Islet precursor cell (in vitro differentiated cells): ENCODE results near the gene ZNF616.
A peak's percentile ranks its signal among the peaks of the same experiment; 100 is the strongest.

ENCODE experiments used
- DNase-seq: peaks from one replicate; pipeline ENCODE4 v3.0.0-alpha.2; 2018

The ZNF616 gene

GRCh38 chr19:52139252-52140031 lies at the start of gene ZNF616:
Gene ZNF616 (minus strand): TSS chr19:52139938. CDS start chr19:52130512, 9,426 bp downstream.
- DNase-seq: peak; percentile 97

GRCh38 chr19:52188822-52189734 lies 49.3 kb upstream of the ZNF616 start:
- no peak for DNase-seq

DNA sequence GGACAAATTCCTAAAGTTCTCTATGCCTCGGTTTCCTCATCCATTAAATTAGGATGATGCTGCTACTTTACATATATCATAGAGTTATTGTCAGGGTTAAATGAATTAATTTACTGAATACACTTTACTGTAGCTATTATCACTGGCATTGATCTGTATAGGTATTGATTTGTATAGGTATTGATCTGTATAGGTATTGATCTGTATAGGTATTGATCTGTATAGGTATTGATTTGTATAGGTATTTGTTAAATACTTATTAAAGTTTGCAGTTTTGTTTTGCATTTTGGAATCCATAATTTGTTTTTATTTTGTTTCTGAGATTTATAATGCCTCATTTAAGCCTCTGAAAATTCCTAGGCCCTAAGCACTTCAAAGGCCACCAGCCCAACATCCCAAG lies 47.7 kb upstream of the ZNF616 start:
- no peak for DNase-seq

DNA sequence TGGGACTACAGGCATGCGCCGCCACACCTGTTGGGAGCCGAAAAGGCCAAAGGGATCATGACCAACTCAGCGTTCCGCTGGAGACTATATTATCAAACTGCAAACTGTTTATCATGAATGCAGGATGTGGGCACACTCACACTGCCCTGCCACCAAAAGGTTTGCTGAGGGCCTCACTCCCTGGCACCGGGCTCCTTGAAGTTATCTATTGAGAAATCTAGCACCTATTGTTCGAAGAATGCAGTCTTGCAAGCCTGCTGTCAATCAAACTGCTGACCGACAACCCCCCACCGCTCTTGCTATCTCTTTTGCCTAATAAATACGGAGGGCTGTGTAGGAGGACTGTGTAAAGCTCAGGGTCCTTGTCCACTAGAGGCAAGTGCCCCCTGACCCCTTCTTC lies 36.8 kb upstream of the ZNF616 start:
- no peak for DNase-seq

- no peak for DNase-seq
These were observed 32.6 kb upstream of the ZNF616 start for GRCh38 chr19:52172347-52172746.

GRCh38 chr19:52171321-52172169 lies 31.8 kb upstream of the ZNF616 start, which contains the start of gene ZNF836:
Gene ZNF836 (minus strand): TSS chr19:52171621. CDS start chr19:52168072, 3,549 bp downstream.
- peak; percentile 89 for DNase-seq

GRCh38 chr19:52170863-52171320 lies 31.2 kb upstream of the ZNF616 start:
- peak; percentile 65 for DNase-seq

DNA sequence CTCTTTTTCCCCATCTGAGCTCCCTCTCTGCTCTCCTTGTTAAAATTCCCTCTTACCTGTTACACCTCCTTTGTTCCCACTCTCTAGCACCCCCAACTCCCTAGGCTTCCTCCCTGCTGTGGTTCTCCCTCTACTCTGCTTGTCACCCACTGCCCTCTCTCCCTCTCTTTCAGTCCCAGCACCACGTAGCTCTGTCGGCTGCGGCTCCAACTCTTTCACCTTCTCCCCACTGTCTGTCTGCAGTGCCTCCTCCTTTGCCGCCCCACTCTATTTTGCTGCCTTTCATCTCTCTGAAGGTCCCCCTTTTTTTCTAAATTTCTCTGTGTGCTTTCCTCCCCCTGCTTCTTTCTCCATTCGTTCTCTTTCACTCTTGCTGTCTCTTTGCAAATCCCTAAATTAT lies 30.6 kb upstream of the ZNF616 start:
- DNase-seq: no peak

DNA sequence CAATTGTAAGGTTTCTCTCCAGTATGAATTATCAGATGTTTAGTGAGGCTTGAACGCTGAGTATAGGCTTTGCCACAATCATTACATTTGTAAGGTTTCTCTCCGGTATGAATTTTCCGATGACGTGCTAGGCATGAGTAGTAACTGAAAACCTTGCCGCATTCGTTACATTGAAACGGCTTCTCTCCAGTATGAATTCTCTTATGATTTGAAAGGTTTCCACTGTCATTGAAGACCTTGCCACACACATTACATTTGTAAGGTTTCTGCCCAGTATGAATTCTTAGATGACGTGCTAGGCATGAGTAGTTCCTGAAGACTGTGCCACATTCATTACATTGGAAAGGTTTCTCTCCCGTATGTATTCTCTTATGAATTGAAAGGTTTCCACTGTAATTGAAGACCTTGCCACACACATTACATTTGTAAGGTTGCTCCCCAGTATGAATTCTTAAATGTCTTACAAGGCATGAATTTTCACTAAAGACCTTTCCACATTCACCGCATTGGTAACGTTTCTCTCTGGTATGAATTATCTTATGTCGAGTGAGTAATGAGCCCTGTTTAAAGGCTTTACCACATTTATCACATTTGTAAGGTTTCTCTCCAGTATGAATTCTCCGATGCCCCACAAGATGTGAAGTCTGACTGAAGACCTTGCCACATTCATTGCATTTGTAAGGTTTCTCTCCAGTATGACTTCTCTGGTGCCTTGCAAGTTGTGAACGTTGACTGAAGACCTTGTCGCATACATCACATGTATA lies 16.0 kb upstream of the ZNF616 start:
- no peak for DNase-seq

DNA sequence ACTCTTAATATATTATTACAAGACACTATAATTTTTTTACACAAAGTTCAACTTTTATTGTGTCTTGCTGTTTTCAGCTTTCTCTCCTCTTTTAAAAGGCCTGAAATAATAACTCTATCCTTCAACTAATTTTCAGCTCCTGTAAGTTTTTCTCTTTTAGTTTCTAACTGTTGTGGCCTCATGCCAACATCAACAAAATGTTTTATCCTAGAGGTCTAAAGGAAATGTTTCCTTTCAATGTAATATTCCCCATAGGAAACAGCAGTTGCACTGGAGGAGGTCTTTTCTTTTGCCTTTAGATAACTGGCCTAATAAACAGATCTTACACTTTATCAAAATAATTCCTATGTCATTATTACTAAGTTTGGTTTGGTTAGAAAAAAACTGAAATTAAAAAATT lies 8.5 kb upstream of the ZNF616 start:
- no peak for DNase-seq

- no peak for DNase-seq
These were observed 2.4 kb upstream of the ZNF616 start for GRCh38 chr19:52142001-52142595.

DNA sequence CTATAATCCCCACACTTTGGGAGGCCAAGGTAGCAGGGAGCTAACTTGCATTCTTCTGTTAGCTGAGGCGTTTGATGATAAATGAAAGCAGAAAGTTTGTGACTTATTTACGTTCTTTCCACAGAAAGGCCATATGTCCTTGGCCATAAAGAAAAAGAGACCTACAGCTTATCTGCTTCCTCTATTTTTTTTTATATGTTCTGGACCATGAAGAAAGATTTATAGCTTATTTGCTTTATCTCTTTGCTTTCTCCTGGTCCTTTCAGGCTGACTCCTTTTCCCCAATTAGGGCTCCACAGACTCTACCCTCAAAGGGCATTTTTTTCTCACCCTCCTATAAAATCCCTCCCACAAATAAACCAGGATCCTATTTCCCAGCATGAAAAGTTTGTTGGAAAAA lies 1.5 kb upstream of the ZNF616 start:
- no peak for DNase-seq

DNA sequence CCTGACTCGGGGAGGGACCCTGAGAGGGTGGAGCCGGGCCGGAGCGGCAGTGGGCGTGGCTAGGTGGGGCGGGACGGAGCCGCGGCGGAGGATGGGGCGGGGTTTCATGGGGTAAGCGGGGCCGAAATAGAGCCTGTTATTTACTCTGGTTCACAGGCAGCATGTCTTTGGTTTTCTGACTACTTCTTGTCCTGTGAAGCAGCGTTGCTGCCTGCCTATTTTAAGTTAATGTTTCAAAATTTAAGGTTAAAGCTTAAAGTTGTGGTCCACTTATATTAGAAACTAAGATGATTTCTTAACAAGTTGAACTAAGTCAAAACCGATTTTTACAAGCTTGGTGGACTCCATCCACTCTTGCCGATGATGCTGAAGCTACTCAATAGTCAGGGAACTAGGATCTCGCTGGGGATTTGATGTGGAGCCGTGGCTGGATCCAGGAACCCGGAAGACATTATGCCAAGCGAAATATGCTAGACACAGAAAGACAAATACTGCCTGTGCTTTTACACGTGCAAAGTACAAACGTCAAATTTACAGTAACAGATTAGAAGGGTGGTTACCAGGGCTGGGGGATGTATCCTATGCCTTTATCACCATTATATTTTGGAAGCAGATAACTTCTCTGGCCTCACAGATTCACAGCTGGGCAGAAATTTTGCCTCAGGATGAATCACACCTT lies 433 bp upstream of the ZNF616 start:
- no peak for DNase-seq

DNA sequence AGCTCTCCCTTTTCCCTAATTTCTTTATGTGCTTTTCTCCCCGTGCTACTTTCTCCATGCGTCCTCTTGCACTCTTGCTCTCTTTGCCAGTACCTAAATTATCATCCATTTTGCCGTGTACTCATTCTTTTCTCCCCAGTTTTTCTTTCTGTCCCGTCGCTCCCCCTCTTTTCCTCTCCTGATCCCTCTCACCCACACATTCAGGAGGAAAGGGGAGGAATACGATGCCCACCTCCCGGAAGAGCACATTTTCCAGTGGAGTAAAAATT lies 821 bp downstream of the ZNF616 start:
- DNase-seq: no peak

GRCh38 chr19:52138278-52138982 lies 1.3 kb downstream of the ZNF616 start:
- DNase-seq: peak; percentile 61

DNA sequence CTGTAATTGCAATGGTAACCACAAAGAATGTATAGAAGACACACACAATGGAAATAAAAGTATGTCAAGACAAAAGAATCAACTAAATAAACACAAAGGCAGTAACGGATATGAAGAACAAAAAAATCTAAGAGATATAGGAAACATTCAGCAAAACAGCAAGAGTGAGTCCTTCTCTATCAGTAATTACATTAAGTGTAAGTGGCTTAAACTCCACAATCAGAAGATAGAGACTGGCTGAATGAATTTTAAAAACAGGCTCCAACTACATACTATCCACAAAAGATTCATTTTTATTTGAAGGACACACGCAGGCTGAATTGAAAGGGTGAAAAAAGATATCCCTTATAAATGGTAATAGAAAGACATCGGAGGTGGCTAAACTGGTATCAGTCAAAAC lies 19.5 kb downstream of the ZNF616 start:
- no peak for DNase-seq

- no peak for DNase-seq
These were observed 24.1 kb downstream of the ZNF616 start for GRCh38 chr19:52115526-52116053.

GRCh38 chr19:52114691-52115090 lies 25.0 kb downstream of the ZNF616 start:
- DNase-seq: no peak

DNA sequence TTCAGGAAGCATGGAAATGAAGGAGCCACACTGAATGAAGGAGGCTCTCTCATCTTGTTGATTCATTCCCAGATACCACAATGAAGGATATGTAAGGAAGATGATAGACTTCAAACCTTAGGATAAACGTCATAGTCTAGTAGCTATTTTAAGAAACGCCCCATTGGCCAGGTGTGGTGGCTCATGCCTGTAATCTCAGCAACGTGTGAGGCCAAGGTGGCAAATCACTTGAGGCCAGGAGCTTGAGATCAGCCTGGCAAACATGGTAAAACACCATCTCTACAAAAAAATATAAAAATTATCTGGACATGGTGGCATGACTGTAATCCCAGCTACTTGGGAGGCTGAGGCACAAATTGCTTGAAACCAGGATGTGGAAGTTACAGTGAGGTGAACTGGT lies 27.1 kb downstream of the ZNF616 start:
- DNase-seq: no peak

DNA sequence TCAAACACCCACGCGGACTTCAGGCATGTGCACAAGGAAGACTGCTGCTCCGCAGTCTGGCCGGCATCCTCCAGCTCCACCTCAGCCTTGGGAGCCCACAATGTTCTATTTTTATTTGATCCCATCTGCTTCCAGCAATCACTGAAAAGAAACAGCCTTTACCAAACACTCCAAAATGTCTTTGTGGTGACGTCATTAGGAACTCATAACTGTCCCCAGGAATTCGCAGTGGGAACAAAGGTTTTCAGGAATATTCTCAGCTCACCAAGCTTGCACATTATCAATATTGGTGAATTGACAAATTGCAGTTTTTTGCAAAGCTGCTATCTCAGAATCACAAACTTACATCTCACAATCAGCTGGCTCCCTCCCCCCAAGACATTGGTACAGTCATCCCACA lies 29.0 kb downstream of the ZNF616 start:
- DNase-seq: no peak
